Liver (tissue), 3 donors: Measurements from ENCODE around the gene TMEM19.

Source experiments
- HNF4G ChIP-seq: IDR thresholded peaks from 2 replicates; pipeline ENCODE4 v1.6.1; 2016; ENCODE audit warnings: antibody characterized with exemption
- TF ChIP-seq, protein P1 (sequence below): fragments of 150-350 bp; IDR thresholded peaks from 2 replicates; pipeline ENCODE4 v1.5.1; 2017; ENCODE audit warnings: improper control_type of control experiment, low read depth, low read length; ENCODE audit not compliant: missing input control
- TF ChIP-seq, protein P2 (sequence below): IDR thresholded peaks from 2 replicates; pipeline ENCODE4 v1.6.1; 2016; ENCODE audit warnings: antibody characterized with exemption, mild to moderate bottlenecking
- donor health status: healthy.
- donor health status: healthy.

- TF ChIP-seq, protein P1, sequence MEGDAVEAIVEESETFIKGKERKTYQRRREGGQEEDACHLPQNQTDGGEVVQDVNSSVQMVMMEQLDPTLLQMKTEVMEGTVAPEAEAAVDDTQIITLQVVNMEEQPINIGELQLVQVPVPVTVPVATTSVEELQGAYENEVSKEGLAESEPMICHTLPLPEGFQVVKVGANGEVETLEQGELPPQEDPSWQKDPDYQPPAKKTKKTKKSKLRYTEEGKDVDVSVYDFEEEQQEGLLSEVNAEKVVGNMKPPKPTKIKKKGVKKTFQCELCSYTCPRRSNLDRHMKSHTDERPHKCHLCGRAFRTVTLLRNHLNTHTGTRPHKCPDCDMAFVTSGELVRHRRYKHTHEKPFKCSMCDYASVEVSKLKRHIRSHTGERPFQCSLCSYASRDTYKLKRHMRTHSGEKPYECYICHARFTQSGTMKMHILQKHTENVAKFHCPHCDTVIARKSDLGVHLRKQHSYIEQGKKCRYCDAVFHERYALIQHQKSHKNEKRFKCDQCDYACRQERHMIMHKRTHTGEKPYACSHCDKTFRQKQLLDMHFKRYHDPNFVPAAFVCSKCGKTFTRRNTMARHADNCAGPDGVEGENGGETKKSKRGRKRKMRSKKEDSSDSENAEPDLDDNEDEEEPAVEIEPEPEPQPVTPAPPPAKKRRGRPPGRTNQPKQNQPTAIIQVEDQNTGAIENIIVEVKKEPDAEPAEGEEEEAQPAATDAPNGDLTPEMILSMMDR: no peak
- TF ChIP-seq, protein P2, sequence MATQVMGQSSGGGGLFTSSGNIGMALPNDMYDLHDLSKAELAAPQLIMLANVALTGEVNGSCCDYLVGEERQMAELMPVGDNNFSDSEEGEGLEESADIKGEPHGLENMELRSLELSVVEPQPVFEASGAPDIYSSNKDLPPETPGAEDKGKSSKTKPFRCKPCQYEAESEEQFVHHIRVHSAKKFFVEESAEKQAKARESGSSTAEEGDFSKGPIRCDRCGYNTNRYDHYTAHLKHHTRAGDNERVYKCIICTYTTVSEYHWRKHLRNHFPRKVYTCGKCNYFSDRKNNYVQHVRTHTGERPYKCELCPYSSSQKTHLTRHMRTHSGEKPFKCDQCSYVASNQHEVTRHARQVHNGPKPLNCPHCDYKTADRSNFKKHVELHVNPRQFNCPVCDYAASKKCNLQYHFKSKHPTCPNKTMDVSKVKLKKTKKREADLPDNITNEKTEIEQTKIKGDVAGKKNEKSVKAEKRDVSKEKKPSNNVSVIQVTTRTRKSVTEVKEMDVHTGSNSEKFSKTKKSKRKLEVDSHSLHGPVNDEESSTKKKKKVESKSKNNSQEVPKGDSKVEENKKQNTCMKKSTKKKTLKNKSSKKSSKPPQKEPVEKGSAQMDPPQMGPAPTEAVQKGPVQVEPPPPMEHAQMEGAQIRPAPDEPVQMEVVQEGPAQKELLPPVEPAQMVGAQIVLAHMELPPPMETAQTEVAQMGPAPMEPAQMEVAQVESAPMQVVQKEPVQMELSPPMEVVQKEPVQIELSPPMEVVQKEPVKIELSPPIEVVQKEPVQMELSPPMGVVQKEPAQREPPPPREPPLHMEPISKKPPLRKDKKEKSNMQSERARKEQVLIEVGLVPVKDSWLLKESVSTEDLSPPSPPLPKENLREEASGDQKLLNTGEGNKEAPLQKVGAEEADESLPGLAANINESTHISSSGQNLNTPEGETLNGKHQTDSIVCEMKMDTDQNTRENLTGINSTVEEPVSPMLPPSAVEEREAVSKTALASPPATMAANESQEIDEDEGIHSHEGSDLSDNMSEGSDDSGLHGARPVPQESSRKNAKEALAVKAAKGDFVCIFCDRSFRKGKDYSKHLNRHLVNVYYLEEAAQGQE: no peak
- TF ChIP-seq HNF4G: no peak
These were observed 16.7 kb downstream of the TMEM19 start for GRCh38 chr12:71702590-71702989.
